Cerebellar cortex (tissue), 1 donor: ENCODE measurements around the gene KLKB1.

ENCODE experiments used
- DNase-seq: peaks from one replicate; pipeline ENCODE4 v3.0.0-alpha.2; 2015; ENCODE audit warnings: low spot score

Gene KLKB1

GRCh38 chr4:186227221-186227620, at the start of gene KLKB1:
Gene KLKB1, plus strand, starts transcription at chr4:186227507. Its CDS starts 689 bp downstream, at chr4:186228196.
- DNase-seq = no peak

- DNase-seq = no peak
Observed at GRCh38 chr4:186188107-186188506, 39.2 kb upstream of the KLKB1 start.

- no peak for DNase-seq
Observed at GRCh38 chr4:186189656-186190055, 37.7 kb upstream of the KLKB1 start.

- peak; percentile 50 for DNase-seq
Observed at GRCh38 chr4:186190581-186191199, 36.6 kb upstream of the KLKB1 start.

- peak; percentile 59 for DNase-seq
Observed at GRCh38 chr4:186191200-186192065, 35.9 kb upstream of the KLKB1 start, which contains the start of gene CYP4V2. Gene CYP4V2, plus strand, starts transcription at chr4:186191567. Its CDS starts 257 bp downstream, at chr4:186191824.

- DNase-seq = peak; percentile 73
Observed at GRCh38 chr4:186192066-186192612, 35.2 kb upstream of the KLKB1 start.

GRCh38 chr4:186193851-186194250, 33.5 kb upstream of the KLKB1 start:
- DNase-seq = no peak

GRCh38 chr4:186196063-186196462, 31.2 kb upstream of the KLKB1 start:
- DNase-seq = no peak

- DNase-seq = no peak
Observed at GRCh38 chr4:186200516-186200915, 26.8 kb upstream of the KLKB1 start.

- no peak for DNase-seq
Observed at GRCh38 chr4:186201010-186201409, 26.3 kb upstream of the KLKB1 start.

- DNase-seq = peak; percentile 55
Observed at GRCh38 chr4:186201535-186202230, 25.6 kb upstream of the KLKB1 start.

- no peak for DNase-seq
Observed at GRCh38 chr4:186202490-186203140, 24.7 kb upstream of the KLKB1 start.

- no peak for DNase-seq
Observed at GRCh38 chr4:186203406-186203805, 23.9 kb upstream of the KLKB1 start.

GRCh38 chr4:186204103-186204559, 23.2 kb upstream of the KLKB1 start:
- peak; percentile 70 for DNase-seq

- DNase-seq = no peak
Observed at GRCh38 chr4:186204686-186205085, 22.6 kb upstream of the KLKB1 start.

GRCh38 chr4:186205156-186205555, 22.2 kb upstream of the KLKB1 start:
- DNase-seq = no peak

GRCh38 chr4:186216465-186217024, 10.8 kb upstream of the KLKB1 start:
- DNase-seq = no peak

GRCh38 chr4:186217733-186218293, 9.5 kb upstream of the KLKB1 start:
- DNase-seq = no peak

GRCh38 chr4:186221624-186222023, 5.7 kb upstream of the KLKB1 start:
- no peak for DNase-seq

GRCh38 chr4:186225848-186226247, 1.5 kb upstream of the KLKB1 start:
- DNase-seq = no peak
